GM18502 (cell line): Measurements from ENCODE around the gene TM7SF3.
"Not testable (repeated sequence)": the region's sequence is repeated elsewhere in the genome, so short reads cannot be mapped to it uniquely, and the experiment has no call there.

ENCODE experiments used
- ATAC-seq: cut with Tn5 transposase; IDR thresholded peaks from one replicate; pipeline ENCODE4 v1.9.1; 2021; ENCODE audit warnings: mild to moderate bottlenecking; ENCODE audit not compliant: unreplicated experiment, poor library complexity

TM7SF3 gene

GRCh38 chr12:26988703-26989102 lies 25.5 kb downstream of the TM7SF3 start:
- ATAC-seq = no peak

DNA sequence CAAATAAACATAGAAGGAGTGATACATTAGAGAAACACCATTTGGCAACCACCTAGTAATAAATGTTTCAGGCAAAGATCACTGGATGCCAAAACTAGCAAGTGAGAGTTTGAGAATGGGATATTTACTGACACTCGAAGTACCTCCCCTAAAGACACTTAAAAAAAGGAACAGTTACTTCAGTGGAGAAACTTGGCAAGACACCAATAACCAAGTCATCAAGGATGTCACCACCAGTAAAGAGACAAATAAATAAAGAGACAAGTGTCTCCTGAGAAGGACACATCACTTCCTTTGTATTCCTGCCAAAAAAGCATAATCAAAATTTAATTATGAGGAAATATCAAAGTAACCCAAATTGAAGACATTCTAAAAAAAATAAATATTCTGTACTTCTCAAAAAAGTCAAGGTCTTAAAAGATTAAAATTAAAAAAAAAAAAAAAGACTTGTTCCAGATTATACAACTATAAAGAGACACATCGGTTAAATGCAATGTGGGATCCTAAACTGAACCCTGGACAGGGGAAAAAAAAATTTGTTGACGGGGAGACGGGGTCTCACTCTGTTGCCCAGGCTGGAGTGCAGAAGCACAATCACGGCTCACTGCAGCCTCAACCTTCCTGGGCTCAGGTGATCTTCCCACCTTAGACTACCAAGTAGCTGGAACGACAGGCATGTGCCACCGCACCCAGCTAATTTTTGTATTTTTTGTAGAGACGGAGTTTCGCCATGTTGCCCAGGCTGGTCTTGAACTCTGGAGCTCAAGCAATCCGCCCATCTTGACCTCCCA lies 26.4 kb downstream of the TM7SF3 start:
- ATAC-seq = no peak

- ATAC-seq = no peak
Measured at GRCh38 chr12:26982866-26983265, 31.3 kb downstream of the TM7SF3 start.

DNA sequence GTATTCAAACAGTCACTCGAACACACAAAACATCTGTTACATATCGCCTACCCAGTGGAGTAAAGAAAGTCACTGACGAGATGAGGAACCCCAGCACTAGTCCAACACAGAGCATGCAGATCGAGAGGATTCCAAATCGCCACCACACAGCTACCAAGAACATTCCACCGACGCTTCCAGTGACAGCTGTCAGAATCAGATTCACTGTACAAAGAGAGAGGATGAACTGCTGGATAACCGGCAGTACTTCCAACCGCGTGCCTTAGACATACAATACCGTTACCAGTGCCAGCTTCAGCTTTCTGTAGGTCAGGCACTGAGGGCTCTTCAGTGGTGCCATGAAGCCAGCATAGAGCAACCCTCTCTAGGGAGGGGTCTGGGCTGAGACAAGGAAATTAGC lies 34.5 kb downstream of the TM7SF3 start:
- ATAC-seq = no peak

DNA sequence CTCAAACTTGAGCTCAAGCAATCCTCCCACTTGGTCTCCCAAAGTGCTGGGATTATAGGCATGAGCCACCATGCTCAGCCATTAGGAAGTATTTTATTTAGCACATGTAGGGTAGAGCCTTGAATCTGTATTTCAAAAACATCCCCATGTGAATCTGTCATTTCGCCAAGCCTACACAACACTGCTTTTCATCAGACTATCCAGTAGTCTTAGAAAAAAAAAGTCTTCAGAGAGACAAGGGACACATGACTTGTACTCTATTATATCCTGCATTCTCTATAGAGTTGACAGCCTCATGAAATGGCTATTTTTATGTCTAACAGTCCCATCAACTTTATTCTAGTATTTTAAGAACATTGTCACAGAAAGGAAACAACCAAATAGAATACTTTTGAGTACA lies 35.4 kb downstream of the TM7SF3 start:
- no peak for ATAC-seq

GRCh38 chr12:26976687-26977086 lies 37.5 kb downstream of the TM7SF3 start:
- ATAC-seq = no peak

DNA sequence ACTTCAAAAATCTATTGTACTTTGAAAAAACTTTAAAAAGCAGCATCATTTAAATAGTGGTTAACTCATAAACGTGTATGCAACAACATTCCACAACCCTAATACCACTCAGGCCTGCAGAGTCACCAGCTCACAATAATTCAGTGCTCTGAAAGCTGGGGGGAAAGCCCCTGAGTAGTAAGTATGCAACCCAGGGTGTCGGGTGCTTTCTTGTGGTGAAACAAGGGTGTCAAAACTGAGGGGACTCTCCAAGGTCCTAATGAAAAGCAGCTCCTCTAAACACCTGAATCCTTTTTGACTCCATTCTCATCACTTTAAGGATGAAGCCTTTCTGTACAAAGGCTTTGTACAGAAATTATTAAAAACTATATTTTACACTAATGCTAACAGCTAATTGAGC lies 42.2 kb downstream of the TM7SF3 start:
- ATAC-seq = peak; percentile 98

GRCh38 chr12:26970136-26970535 lies 44.0 kb downstream of the TM7SF3 start:
- no peak for ATAC-seq

GRCh38 chr12:26966842-26967241 lies 47.3 kb downstream of the TM7SF3 start:
- no peak for ATAC-seq

- ATAC-seq = no peak
Measured at GRCh38 chr12:26963413-26963812, 50.8 kb downstream of the TM7SF3 start.

- no peak for ATAC-seq
Measured at GRCh38 chr12:26961803-26962202, 52.4 kb downstream of the TM7SF3 start.

- not testable (repeated sequence) for ATAC-seq
Measured at GRCh38 chr12:26961391-26961790, 52.8 kb downstream of the TM7SF3 start.

- no peak for ATAC-seq
Measured at GRCh38 chr12:26954027-26954426, 60.2 kb downstream of the TM7SF3 start.

DNA sequence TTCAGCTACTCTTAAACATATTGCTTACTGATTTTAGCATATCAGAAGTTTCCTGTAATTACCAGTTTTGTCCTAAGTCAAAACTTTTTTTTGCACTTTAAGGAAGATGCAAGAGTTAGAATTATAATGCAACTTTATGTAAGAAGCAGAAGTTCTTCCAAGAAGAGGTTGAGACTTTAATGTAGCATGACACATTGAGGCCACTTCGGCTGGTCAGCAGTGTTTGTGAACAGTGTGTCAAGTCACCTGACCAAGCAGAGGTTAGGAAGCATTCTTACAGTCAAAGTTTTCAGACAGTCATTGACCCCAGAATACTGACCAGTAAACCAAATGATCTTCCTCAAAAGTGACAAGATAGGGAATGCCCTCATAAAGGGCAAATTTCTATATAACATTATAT lies 60.7 kb downstream of the TM7SF3 start:
- no peak for ATAC-seq

DNA sequence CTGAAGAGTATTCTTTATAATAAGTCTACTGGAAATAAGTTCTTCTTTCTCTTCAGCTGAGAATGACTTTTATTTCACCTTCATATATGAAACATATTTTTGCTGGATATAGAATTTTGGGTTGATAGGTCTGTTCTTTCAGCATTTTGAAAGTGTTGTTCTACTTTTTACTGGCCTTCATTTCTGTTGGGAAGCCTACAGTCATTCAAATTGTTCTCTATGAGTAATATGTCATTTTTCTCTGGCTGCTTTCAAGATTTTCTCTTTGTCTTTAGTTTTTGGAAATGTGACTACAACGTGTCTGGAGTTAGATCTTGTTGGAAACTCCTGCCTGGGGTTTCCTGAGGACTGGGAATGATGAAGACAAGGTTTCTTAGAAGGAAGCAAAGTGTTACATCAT lies 65.9 kb downstream of the TM7SF3 start:
- no peak for ATAC-seq

GRCh38 chr12:26941215-26941594 lies 73.0 kb downstream of the TM7SF3 start:
- no peak for ATAC-seq

DNA sequence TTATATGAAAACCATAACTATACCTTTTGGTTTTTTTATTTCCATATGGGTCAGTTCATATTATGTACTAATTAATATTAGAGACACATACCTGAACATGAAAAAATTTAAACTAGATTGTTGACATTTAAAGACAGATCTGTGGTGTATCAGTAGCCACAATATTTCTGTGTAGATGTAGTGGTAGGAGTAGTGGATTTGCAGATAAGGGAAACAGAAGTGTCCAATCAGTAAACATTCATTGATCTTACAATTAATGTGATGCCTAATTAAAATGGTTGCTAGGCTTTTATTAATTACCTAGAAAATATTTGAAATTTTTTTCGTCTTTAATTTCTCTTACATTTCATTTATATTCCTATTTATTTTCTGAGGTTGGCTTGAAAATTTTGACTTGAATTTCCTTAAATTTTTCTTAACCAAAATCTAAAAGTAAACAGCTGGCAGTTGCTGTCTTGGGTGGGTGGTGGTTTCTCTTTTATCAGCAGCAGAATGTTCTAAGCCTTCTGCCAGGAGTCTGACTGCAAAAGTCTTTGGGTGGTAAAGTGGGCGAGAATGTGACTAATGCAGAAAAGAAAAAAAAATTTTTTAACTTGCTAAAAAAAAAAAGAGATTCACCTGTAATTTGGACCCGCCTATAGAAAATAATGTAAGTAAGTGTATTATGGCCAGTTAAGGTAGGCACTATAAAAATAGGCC lies 73.5 kb downstream of the TM7SF3 start:
- ATAC-seq = no peak

DNA sequence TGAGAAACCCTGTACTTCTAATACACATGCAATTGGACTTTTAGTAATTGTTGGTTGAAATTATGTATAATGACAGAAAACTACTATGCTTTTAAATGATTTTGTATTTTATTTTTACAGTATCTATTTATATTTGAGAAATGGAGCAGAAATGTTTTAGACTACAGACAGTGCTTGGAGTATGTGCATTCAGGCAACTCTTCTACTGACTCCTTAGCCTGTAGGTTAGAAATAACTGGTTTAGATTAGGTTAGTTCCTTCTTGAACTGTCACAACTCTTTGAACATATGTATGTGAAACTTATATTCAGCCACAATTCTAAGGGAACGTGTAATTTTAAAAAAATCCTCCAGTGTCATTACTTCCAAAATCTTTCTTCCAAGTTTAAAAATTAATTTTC lies 74.2 kb downstream of the TM7SF3 start:
- ATAC-seq = no peak

DNA sequence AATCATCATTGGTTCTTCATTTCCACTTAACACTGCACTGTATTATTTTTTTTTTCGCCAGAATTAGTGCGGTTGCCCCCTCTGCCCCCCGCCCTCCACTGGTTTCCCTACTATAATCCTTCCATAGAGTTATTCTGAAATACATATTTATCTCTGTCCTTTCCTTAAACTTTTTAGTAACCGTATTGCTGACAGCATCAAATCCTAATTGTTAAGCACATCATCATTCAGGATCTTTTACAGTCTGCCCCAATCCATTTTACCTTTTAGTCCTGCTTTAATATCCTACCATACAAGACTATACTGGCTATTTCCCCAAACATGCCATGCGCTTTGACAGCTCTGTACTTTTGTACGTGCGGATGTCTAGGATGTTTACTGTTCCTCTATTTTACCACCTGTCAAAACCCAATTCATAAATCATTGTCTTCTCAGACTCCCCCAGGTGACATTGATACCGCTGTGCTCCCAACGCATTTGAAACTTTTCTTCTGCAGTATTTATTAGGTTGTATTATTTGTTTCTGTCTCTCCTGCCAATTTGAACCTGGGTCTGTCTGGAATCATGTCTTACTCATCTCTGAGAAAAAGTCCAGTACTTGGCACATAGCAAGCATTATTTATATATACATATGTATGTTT lies 74.9 kb downstream of the TM7SF3 start:
- no peak for ATAC-seq

DNA sequence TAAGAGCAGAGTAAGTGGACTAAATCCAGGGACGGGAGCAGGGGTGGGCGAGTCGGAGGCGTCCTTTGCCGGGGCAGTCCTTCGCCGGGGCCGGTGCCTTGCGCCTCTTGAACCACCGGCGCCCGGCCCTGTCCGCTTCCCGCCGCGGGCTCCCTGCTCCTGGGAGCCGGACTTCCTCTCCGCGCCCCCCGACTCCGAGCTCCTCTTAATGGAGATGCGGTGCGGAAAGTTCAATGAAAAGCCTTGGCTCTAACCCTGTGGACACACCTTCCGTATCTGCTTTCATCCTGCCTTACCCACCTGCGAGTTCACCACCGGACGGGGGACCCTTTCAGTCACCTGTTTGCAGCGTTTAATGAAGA lies 75.5 kb downstream of the TM7SF3 start:
- ATAC-seq = peak; percentile 17

DNA sequence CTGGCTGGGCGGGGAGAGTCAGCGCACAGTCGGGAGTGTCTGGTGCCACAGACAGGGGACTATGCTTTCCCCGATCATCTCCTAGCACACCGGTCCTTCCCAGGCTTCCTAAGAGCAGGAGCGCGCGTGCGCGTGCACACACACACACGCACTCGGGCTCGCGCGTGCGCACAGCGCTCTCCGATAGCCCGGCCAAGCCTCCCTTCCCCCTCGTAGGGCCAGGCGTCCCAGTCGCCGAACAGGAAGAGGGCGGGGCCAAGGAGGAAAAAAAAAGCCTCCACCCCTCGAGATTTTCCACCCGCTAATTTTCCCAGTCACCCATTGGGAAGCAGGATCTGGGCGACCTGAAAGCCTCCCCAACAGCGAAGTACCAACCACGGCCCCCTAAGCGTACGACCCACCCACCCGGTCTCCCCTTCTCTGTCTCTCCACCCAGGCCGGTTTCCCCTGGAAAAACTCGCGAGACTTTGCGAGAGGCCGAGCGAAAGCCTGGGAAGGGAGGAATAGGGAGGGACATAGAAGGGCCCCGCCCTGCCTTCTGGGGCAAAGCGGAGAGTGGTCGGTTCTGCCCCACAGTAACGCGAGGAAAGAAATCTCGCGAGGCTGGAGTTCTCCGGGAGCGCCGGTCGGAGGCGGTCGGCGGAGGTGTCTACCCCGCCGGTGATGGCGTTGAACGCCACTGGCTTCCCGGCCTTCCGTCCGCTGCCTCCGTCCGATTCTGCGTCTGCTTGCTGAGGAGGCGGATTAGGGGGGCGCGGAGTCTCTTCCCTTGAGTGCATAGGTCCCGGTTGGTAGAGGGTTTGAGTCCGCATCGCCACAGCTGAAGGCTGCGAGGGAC lies 76.1 kb downstream of the TM7SF3 start, which contains the start of the genes FGFR1OP2 and INTS13:
TSS of gene FGFR1OP2 (plus strand) at position 608 of the 838 bp plus-strand sequence. CDS start 15,689 bp downstream, outside the sequence.
TSS of gene INTS13 (minus strand) at position 119 of the 838 bp plus-strand sequence. CDS start 1,178 bp downstream, outside the sequence.
- peak; percentile 86 for ATAC-seq
